Measurements from ENCODE around the gene SSBP3. TPM values are rescaled to one million over a fixed set of nuclear protein-coding genes. Genes with fewer than 3 reads are reported as not detected.

The SSBP3 gene
- total RNA-seq, 4 donors from 2014 or later: 19.3 to 40.5 (median 31.3) TPM

- DNase-seq (ENCODE audit: low spot score in 2 of 2): no peak
- intact Hi-C loops (cut with DNase I; ENCODE audit: low total_unique reads): no loop called here
- TF ChIP-seq CTCF (IDR thresholded peaks at IDR 0.05) (no peak), POLR2A (IDR thresholded peaks at IDR 0.05) (no peak)
- 79 to 83% methylated on average over 8 of the region's 8 CpGs for WGBS, 2 donors
- no peak overlapping the region for H3K4me3 ChIP-seq (ENCODE audit: low read depth, poor library complexity, severe bottlenecking)
Observed at GRCh38 chr1:54338464-54338863, 67.7 kb downstream of the SSBP3 start.

GRCh38 chr1:54337928-54338327 is 68.3 kb downstream of the SSBP3 start:
- intact Hi-C loops (cut with DNase I; ENCODE audit: low total_unique reads): no loop called here
- DNase-seq (ENCODE audit: low spot score in 2 of 2): no peak
- H3K4me3 ChIP-seq (ENCODE audit: low read depth, poor library complexity, severe bottlenecking): no peak overlapping the region
- WGBS, 2 donors: 66 to 77% methylated on average over 7 of the region's 7 CpGs
- TF ChIP-seq CTCF (IDR thresholded peaks at IDR 0.05) (no peak), POLR2A (IDR thresholded peaks at IDR 0.05) (no peak)

GRCh38 chr1:54337034-54337433 is 69.2 kb downstream of the SSBP3 start:
- DNase-seq (ENCODE audit: low spot score in 2 of 2): no peak
- no peak overlapping the region for H3K4me3 ChIP-seq (ENCODE audit: low read depth, poor library complexity, severe bottlenecking)
- intact Hi-C loops (cut with DNase I; ENCODE audit: low total_unique reads): no loop called here
- TF ChIP-seq CTCF (IDR thresholded peaks at IDR 0.05) (no peak), POLR2A (IDR thresholded peaks at IDR 0.05) (no peak)
- WGBS, 2 donors: 94 to 95% methylated on average over 7 of the region's 7 CpGs

GRCh38 chr1:54336116-54336515 is 70.1 kb downstream of the SSBP3 start:
- no peak overlapping the region for H3K4me3 ChIP-seq (ENCODE audit: low read depth, poor library complexity, severe bottlenecking)
- 70 to 83% methylated on average over 5 of the region's 5 CpGs for WGBS, 2 donors
- TF ChIP-seq CTCF (IDR thresholded peaks at IDR 0.05) (no peak), POLR2A (IDR thresholded peaks at IDR 0.05) (no peak)
- no peak for DNase-seq (ENCODE audit: low spot score in 2 of 2)
- intact Hi-C loops (cut with DNase I; ENCODE audit: low total_unique reads): no loop called here

GRCh38 chr1:54335755-54336108 is 70.5 kb downstream of the SSBP3 start:
- DNase-seq (ENCODE audit: low spot score in 2 of 2): peak; percentile 71 to 88
- intact Hi-C loops (cut with DNase I; ENCODE audit: low total_unique reads): no loop called here
- WGBS, 2 donors: 17 to 23% methylated on average over 7 of the region's 7 CpGs
- H3K4me3 ChIP-seq (ENCODE audit: low read depth, poor library complexity, severe bottlenecking): no peak overlapping the region
- no peak for TF ChIP-seq CTCF (IDR thresholded peaks at IDR 0.05)
- no peak for TF ChIP-seq POLR2A (IDR thresholded peaks at IDR 0.05)

- intact Hi-C loops (cut with DNase I; ENCODE audit: low total_unique reads): no loop called here
- DNase-seq (ENCODE audit: low spot score in 2 of 2): no peak
- no peak for TF ChIP-seq POLR2A (IDR thresholded peaks at IDR 0.05)
- TF ChIP-seq CTCF (IDR thresholded peaks at IDR 0.05): no peak
- 27 to 32% methylated on average over 13 of the region's 13 CpGs for WGBS, 2 donors
- no peak overlapping the region for H3K4me3 ChIP-seq (ENCODE audit: low read depth, poor library complexity, severe bottlenecking)
Observed at GRCh38 chr1:54335011-54335754, 71.0 kb downstream of the SSBP3 start.
